ENCODE results near the gene ABHD6. TPM values are rescaled to one million over a fixed set of nuclear protein-coding genes. Genes with fewer than 3 reads are reported as not detected.
"Not testable (repeated sequence)": the region's sequence is repeated elsewhere in the genome, so short reads cannot be mapped to it uniquely, and the experiment has no call there.

ABHD6 gene
- total RNA-seq, 2 experiments from 2014 or later = 0.71 to 1.9 TPM

GRCh38 chr3:58272891-58273290 is 35.3 kb downstream of the ABHD6 start:
- H3K4me3 ChIP-seq (ENCODE audit: low read length) = no peak overlapping the region
- H3K9me3 ChIP-seq (ENCODE audit: control insufficient read depth in 1 of 2, insufficient read depth in 1 of 2, low read length in 2 of 2) = no peaks in the 10 kb centered on the region
- H3K36me3 ChIP-seq (ENCODE audit: insufficient read depth, low read length) = peaks cover 3% of the 10 kb centered on the region
- no peak for ATAC-seq (ENCODE audit: poor library complexity)
- TF ChIP-seq CTCF (IDR thresholded peaks at IDR 0.05) = no peak
- POLR2A ChIA-PET = no interaction called here
- H3K4me1 ChIP-seq (ENCODE audit: insufficient read depth, low read length) = no peaks in the 10 kb centered on the region
- intact Hi-C loops (cut with DNase I, micrococcal nuclease) = no loop called here
- no peak overlapping the region for H3K27ac ChIP-seq (ENCODE audit: low read depth in 1 of 2, low read length in 2 of 2)
- Mint-ChIP-seq H3K27me3 (no peaks in the 10 kb centered on the region), H3K9me3 (peaks cover 2% of the 10 kb centered on the region), H3K27ac (no peak overlapping the region), H3K4me1 (ENCODE audit: low read depth) (no peaks in the 10 kb centered on the region), H3K36me3 (ENCODE audit: low read depth) (peaks cover 54% of the 10 kb centered on the region), H3K4me3 (no peak overlapping the region)
- CTCF ChIA-PET = no interaction called here
- H3K27me3 ChIP-seq (ENCODE audit: control insufficient read depth in 1 of 2, insufficient read depth in 2 of 2, low read length in 2 of 2) = no peaks in the 10 kb centered on the region
- no peak for DNase-seq

GRCh38 chr3:58273362-58273761 is 35.8 kb downstream of the ABHD6 start:
- ATAC-seq (ENCODE audit: poor library complexity); H3K27me3 ChIP-seq (ENCODE audit: control insufficient read depth in 1 of 2, insufficient read depth in 2 of 2, low read length in 2 of 2); H3K4me3 Mint-ChIP-seq; H3K4me3 ChIP-seq (ENCODE audit: low read length); CTCF ChIA-PET; H3K27ac Mint-ChIP-seq; H3K27ac ChIP-seq (ENCODE audit: low read depth in 1 of 2, low read length in 2 of 2); H3K4me1 ChIP-seq (ENCODE audit: insufficient read depth, low read length); H3K27me3 Mint-ChIP-seq; H3K9me3 ChIP-seq (ENCODE audit: control insufficient read depth in 1 of 2, insufficient read depth in 1 of 2, low read length in 2 of 2); H3K36me3 ChIP-seq (ENCODE audit: insufficient read depth, low read length); POLR2A ChIA-PET; H3K4me1 Mint-ChIP-seq (ENCODE audit: low read depth); intact Hi-C loops (cut with DNase I, micrococcal nuclease); DNase-seq; H3K9me3 Mint-ChIP-seq: not testable (repeated sequence)
- peaks cover 55% of the 10 kb centered on the region for H3K36me3 Mint-ChIP-seq (ENCODE audit: low read depth)

GRCh38 chr3:58274027-58274614 is 36.5 kb downstream of the ABHD6 start:
- Histone ChIP-seq H3K27me3 (ENCODE audit: control insufficient read depth in 1 of 2, insufficient read depth in 2 of 2, low read length in 2 of 2) (no peaks in the 10 kb centered on the region), H3K9me3 (ENCODE audit: control insufficient read depth in 1 of 2, insufficient read depth in 1 of 2, low read length in 2 of 2) (no peaks in the 10 kb centered on the region), H3K4me3 (ENCODE audit: low read length) (no peak overlapping the region), H3K27ac (ENCODE audit: low read depth in 1 of 2, low read length in 2 of 2) (no peak overlapping the region), H3K36me3 (ENCODE audit: insufficient read depth, low read length) (peaks cover 3% of the 10 kb centered on the region), H3K4me1 (ENCODE audit: insufficient read depth, low read length) (no peaks in the 10 kb centered on the region)
- H3K27ac Mint-ChIP-seq = no peak overlapping the region
- DNase-seq (no peak), ATAC-seq (ENCODE audit: poor library complexity) (no peak)
- no peaks in the 10 kb centered on the region for H3K27me3 Mint-ChIP-seq
- ChIA-PET CTCF (no interaction called here), POLR2A (no interaction called here)
- H3K36me3 Mint-ChIP-seq (ENCODE audit: low read depth) = peaks cover 56% of the 10 kb centered on the region
- no peaks in the 10 kb centered on the region for H3K4me1 Mint-ChIP-seq (ENCODE audit: low read depth)
- peaks cover 2% of the 10 kb centered on the region for H3K9me3 Mint-ChIP-seq
- intact Hi-C loops (cut with DNase I, micrococcal nuclease) = no loop called here
- no peak overlapping the region for H3K4me3 Mint-ChIP-seq
- TF ChIP-seq CTCF (IDR thresholded peaks at IDR 0.05) = no peak

- ChIA-PET CTCF (no interaction called here), POLR2A (no interaction called here)
- H3K36me3 Mint-ChIP-seq (ENCODE audit: low read depth) = peaks cover 46% of the 10 kb centered on the region
- intact Hi-C loops (cut with DNase I, micrococcal nuclease) = no loop called here
- ATAC-seq (ENCODE audit: poor library complexity) (no peak), DNase-seq (no peak)
- no peak overlapping the region for H3K4me3 Mint-ChIP-seq
- H3K9me3 Mint-ChIP-seq = peaks cover 2% of the 10 kb centered on the region
- H3K27me3 ChIP-seq (ENCODE audit: control insufficient read depth in 1 of 2, insufficient read depth in 2 of 2, low read length in 2 of 2) = no peaks in the 10 kb centered on the region
- peaks cover 3% of the 10 kb centered on the region for H3K36me3 ChIP-seq (ENCODE audit: insufficient read depth, low read length)
- H3K9me3 ChIP-seq (ENCODE audit: control insufficient read depth in 1 of 2, insufficient read depth in 1 of 2, low read length in 2 of 2) = no peaks in the 10 kb centered on the region
- no peaks in the 10 kb centered on the region for H3K4me1 Mint-ChIP-seq (ENCODE audit: low read depth)
- no peaks in the 10 kb centered on the region for H3K4me1 ChIP-seq (ENCODE audit: insufficient read depth, low read length)
- TF ChIP-seq CTCF (IDR thresholded peaks at IDR 0.05) = no peak
- H3K4me3 ChIP-seq (ENCODE audit: low read length) = no peak overlapping the region
- H3K27ac Mint-ChIP-seq = no peak overlapping the region
- H3K27ac ChIP-seq (ENCODE audit: low read depth in 1 of 2, low read length in 2 of 2) = no peak overlapping the region
- H3K27me3 Mint-ChIP-seq = no peaks in the 10 kb centered on the region
Measured at GRCh38 chr3:58281069-58281468, 43.5 kb downstream of the ABHD6 start.
